Effector memory CD4-positive, alpha-beta T cell (primary cell): Measurements from ENCODE around the gene XDH.

Source experiments
- DNase-seq, 3 donors: peaks; one replicate each; pipeline ENCODE4 v3.0.0-alpha.2; 2020
- H3K27ac ChIP-seq: 2 replicates; pipeline ENCODE4 v1.7.0; 2013; ENCODE audit warnings: mild to moderate bottlenecking, low read length, moderate library complexity; ENCODE audit not compliant: insufficient read depth, poor library complexity, severe bottlenecking
- H3K27me3 ChIP-seq: replicated peaks from 2 replicates; pipeline ENCODE4 v1.7.0; 2013; ENCODE audit warnings: mild to moderate bottlenecking, low read length; ENCODE audit not compliant: insufficient read depth, control insufficient read depth, poor library complexity, severe bottlenecking
- H3K36me3 ChIP-seq: 2 replicates; pipeline ENCODE4 v1.7.0; 2013; ENCODE audit warnings: mild to moderate bottlenecking, low read length, moderate library complexity; ENCODE audit not compliant: control insufficient read depth, insufficient read depth
- H3K4me1 ChIP-seq: 2 replicates; pipeline ENCODE4 v1.7.0; 2013; ENCODE audit warnings: low read length, mild to moderate bottlenecking; ENCODE audit not compliant: control insufficient read depth, insufficient read depth, poor library complexity, severe bottlenecking
- H3K4me3 ChIP-seq: 2 replicates; pipeline ENCODE4 v1.7.0; 2013; ENCODE audit warnings: low read length, low read depth, mild to moderate bottlenecking; ENCODE audit not compliant: insufficient read depth, poor library complexity, severe bottlenecking
- H3K9me3 ChIP-seq: 2 replicates; pipeline ENCODE4 v1.7.0; 2013; ENCODE audit warnings: mild to moderate bottlenecking, low read length, moderate library complexity; ENCODE audit not compliant: control insufficient read depth

XDH gene

DNA sequence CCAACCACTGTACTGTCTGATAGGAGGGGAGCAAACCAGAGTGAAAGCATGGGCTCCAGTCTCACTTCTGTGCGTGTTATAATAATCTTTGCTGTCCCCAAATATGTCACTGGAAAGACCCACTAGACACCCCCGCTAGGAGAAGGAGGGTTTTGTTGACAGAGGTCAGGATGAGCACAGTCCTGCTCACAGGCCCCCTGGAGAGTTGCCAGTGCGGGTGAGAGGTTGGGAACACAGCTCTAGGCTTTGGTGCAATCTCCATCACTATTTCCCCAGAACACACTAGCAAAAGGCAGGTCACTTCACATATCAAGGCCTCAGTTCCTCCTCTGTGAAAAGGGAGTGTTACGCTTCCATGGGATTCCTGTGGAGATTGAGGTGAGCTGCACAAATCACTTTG lies 9.7 kb downstream of the XDH start:
- no peaks in the 10 kb centered on the region for H3K4me1 ChIP-seq
- H3K36me3 ChIP-seq, result no peaks in the 10 kb centered on the region
- H3K27ac ChIP-seq, result no peak overlapping the region
- H3K27me3 ChIP-seq, result no peaks in the 10 kb centered on the region
- H3K9me3 ChIP-seq, result no peaks in the 10 kb centered on the region
- no peak for DNase-seq
- H3K4me3 ChIP-seq, result no peak overlapping the region

DNA sequence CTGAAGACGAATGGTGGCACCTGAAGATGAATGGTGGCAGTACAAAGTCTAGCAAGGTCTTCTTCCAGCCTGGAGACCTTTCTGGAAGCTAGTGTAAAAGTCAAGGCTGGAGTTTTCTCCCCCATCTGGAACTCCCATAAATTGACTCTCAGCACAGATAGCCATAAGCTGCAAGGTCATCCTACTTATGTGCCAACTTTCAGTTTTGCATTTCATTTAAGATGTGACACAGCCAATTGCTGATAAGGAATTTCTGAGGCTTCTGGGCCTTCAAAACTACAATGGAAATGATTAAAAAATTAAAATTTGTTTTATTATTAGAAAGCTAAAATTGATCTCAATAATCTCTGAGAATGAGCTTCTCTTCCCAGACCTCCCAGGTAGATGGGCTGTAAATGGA lies 10.2 kb downstream of the XDH start:
- Histone ChIP-seq H3K36me3 (no peaks in the 10 kb centered on the region), H3K9me3 (no peaks in the 10 kb centered on the region), H3K4me3 (no peak overlapping the region), H3K4me1 (no peaks in the 10 kb centered on the region), H3K27me3 (no peaks in the 10 kb centered on the region), H3K27ac (no peak overlapping the region)
- DNase-seq, result no peak

DNA sequence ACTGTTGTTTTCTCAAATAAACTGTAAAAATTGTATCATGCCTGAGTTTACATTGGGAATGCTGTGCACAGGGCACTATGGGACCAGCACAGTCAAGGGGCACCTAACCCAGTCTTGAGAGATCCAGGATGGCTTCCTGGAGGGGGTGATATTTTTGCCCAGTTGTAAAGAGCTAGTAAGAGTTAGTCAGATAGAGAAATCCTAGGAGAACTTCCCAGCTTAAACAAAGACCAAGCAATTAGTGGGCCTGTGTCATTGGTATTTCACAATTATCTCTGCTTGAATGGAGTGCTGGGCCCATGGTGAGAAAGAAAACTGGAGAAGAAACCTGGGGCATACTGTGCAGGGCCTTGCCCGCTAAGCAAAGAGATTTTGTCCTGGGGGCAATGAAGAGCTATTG lies 12.2 kb downstream of the XDH start:
- Histone ChIP-seq H3K4me3 (no peak overlapping the region), H3K27me3 (no peaks in the 10 kb centered on the region), H3K9me3 (no peaks in the 10 kb centered on the region), H3K4me1 (no peaks in the 10 kb centered on the region), H3K27ac (no peak overlapping the region), H3K36me3 (no peaks in the 10 kb centered on the region)
- DNase-seq, result no peak

DNA sequence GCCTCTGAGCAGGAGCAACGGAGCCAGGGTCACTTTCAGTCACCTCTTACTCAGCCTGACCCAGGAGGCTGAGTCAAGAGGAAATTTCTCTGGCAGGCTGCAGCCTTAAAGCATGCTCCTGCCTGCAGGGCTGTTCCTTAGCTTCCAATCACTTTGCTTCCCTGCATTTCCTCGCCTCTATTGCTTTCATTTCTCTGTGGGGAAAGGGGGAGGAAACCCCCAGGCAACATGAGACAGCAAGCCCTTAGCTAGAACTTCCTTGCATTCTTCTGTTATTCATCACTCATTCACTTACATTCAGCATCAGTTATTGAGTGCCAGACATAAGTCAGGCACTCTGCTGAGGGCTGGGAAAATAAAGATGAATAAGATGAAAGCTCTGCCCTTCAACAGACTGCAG lies 13.0 kb downstream of the XDH start:
- H3K27me3 ChIP-seq, result no peaks in the 10 kb centered on the region
- no peaks in the 10 kb centered on the region for H3K36me3 ChIP-seq
- DNase-seq, result no peak
- no peak overlapping the region for H3K27ac ChIP-seq
- H3K4me1 ChIP-seq, result no peaks in the 10 kb centered on the region
- no peaks in the 10 kb centered on the region for H3K9me3 ChIP-seq
- H3K4me3 ChIP-seq, result no peak overlapping the region

DNA sequence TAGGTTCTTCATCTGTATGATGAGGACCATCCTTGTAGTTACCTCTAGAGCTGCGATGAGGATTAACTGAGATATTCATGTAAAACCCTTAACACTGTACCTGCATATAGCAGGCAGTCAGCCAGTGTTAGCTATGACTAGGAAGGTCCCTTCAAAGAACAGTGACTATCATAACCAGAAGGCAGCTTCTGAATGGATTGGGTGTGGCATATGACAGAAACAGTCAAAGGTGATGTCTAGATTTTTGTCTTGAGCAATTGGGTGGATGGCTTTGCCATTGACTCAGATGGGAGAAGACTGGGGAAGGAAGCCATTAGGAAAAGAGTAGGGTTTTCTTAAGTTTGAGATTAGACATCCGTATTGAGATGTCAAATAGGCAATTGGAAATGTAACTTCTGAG lies 15.7 kb downstream of the XDH start:
- Histone ChIP-seq H3K36me3 (no peaks in the 10 kb centered on the region), H3K4me3 (no peak overlapping the region), H3K9me3 (no peaks in the 10 kb centered on the region), H3K27me3 (no peaks in the 10 kb centered on the region), H3K27ac (no peak overlapping the region), H3K4me1 (no peaks in the 10 kb centered on the region)
- no peak for DNase-seq

DNA sequence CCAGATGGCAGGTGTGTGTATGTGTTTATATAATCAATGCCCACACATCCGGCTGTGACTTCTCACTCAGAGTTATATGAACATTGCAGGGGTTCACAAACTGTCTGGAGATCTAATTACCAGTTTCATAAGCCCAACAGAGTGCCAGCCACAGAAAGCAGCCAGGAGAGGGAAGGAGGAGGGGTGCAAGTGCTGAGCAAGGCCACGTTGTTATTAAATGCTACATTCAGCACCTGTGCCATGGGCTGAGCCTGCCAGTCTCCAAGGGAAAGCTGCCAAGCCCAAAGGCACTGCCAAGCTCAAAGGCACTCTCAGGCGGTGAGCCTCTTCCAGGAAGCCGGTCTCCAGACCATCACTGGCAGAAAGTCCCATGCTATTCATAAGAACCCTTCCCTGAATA lies 17.4 kb downstream of the XDH start:
- Histone ChIP-seq H3K27ac (no peak overlapping the region), H3K4me3 (no peak overlapping the region), H3K4me1 (no peaks in the 10 kb centered on the region), H3K27me3 (no peaks in the 10 kb centered on the region), H3K36me3 (no peaks in the 10 kb centered on the region), H3K9me3 (no peaks in the 10 kb centered on the region)
- no peak for DNase-seq

DNA sequence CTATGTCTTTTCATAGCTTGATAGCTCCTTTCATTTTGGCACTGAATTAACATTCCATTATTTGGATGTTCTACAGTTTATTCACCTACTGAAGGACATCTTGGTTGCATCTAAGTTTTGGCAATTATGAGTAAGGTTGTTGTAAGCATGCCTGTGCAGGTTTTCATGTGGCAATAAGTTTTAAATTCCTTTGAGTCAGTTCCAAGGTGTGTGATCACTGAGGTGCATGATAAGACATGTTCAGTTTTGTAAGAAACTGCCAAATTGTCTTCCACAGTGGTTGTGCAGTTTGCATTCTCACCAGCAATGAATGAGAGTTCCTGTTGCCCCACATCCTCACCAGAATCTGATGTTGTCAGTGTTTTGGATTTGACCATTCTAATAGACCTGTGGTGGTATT lies 24.2 kb downstream of the XDH start:
- Histone ChIP-seq H3K36me3 (no peaks in the 10 kb centered on the region), H3K9me3 (no peaks in the 10 kb centered on the region), H3K4me1 (no peaks in the 10 kb centered on the region), H3K27ac (no peak overlapping the region), H3K27me3 (no peaks in the 10 kb centered on the region), H3K4me3 (no peak overlapping the region)
- DNase-seq, result no peak

DNA sequence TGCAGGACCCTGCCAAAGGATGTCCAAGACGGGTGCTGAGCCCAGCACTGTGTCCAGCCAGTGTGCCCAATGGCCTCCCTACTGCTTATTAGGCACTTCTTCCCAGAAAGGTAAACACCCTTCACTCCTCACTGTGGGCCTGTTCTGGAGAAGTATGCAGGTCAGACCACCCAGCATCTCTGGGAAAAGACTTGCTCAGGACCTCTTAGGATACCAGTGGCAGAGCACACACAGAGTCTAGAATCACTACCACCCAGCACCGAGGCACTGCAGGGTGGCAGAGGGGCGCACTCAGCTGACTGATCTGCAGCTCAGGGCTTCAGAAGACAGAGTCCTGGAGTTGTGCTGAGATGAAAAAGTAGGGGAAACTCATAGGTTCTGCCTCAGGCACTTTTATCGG lies 25.8 kb downstream of the XDH start:
- H3K36me3 ChIP-seq, result no peaks in the 10 kb centered on the region
- H3K4me1 ChIP-seq, result no peaks in the 10 kb centered on the region
- no peaks in the 10 kb centered on the region for H3K27me3 ChIP-seq
- H3K4me3 ChIP-seq, result no peak overlapping the region
- DNase-seq, result no peak
- H3K9me3 ChIP-seq, result no peaks in the 10 kb centered on the region
- H3K27ac ChIP-seq, result no peak overlapping the region

DNA sequence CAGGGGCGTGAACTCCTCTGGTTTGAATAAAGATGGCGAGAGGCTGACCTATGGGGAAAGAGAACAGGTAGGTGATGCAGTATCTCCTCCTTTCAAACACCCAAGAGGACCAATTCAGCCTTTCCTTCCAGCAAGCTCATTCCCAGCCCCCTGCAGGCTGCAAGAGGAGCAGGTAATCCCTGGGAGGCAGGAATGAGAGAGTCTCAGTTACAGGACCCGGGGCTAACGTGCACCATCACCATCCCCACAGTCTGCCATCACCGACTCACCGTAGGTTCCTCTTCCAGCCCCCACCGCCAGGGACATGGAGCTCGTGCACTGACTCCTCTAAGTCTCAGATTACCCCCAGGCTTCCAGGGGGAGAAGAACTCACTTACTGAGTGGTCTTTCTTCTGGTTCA lies 26.7 kb downstream of the XDH start:
- Histone ChIP-seq H3K9me3 (no peaks in the 10 kb centered on the region), H3K27me3 (no peaks in the 10 kb centered on the region), H3K4me3 (no peak overlapping the region), H3K36me3 (no peaks in the 10 kb centered on the region), H3K4me1 (no peaks in the 10 kb centered on the region), H3K27ac (no peak overlapping the region)
- DNase-seq, result no peak

DNA sequence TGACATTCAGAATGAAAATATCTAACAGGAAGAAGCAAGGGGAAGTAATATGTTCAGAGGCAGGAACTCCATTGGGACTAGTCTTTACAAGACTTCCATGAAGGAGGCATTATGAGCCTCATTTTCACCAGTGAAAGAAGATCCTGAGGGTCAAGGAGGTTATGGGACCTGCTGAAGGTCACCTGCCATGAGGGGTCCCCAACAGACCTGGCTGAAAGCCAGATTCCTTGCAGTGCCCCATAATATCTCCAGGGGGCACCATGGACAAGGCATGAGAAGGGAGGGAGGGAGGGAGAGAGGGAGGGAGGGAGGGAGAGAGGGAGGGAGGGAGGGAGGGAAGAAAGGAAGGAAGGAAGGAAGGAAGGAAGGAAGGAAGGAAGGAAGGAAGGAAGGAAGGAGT lies 27.9 kb downstream of the XDH start:
- no peaks in the 10 kb centered on the region for H3K27me3 ChIP-seq
- H3K4me3 ChIP-seq, result no peak overlapping the region
- no peaks in the 10 kb centered on the region for H3K4me1 ChIP-seq
- DNase-seq, result no peak
- no peak overlapping the region for H3K27ac ChIP-seq
- H3K9me3 ChIP-seq, result no peaks in the 10 kb centered on the region
- no peaks in the 10 kb centered on the region for H3K36me3 ChIP-seq

DNA sequence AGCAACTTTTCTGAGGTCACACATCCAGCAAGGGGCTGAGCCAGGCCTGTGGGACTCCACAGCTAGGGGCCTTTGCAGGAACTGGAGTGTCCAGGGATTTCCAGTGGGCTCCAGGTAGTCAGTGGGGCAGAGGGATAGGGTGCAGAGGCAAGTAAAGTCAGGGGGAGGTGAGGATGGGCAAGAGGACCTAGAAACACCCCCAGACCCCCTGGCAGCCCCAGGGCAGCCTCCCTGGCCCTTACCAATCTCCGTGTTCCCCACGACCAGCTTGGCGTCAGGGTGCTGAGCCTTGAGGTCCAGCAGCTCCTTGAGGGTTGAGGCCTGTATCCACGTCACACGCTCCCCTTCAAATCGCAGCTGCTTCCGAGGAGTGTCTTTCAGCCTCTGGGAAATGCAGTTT lies 28.4 kb downstream of the XDH start:
- H3K27me3 ChIP-seq, result no peaks in the 10 kb centered on the region
- H3K36me3 ChIP-seq, result no peaks in the 10 kb centered on the region
- no peaks in the 10 kb centered on the region for H3K4me1 ChIP-seq
- no peak overlapping the region for H3K27ac ChIP-seq
- no peak for DNase-seq
- H3K4me3 ChIP-seq, result no peak overlapping the region
- no peaks in the 10 kb centered on the region for H3K9me3 ChIP-seq
